HEK293 (cell line): ENCODE measurements around the gene GPRC5D.

Experiments used
- CTCF ChIA-PET: fragments of 350-600 bp; formaldehyde crosslinking; extraction: SDS; loops from one replicate; lab custom pipeline; 2021; ENCODE audit warnings: antibody characterized with exemption; lab: Yijun Ruan, JAX
- POLR2A ChIA-PET: fragments of 300-600 bp; formaldehyde crosslinking; extraction: SDS; loops from one replicate; lab custom pipeline; 2020; ENCODE audit warnings: antibody characterized with exemption, inconsistent platforms; lab: Yijun Ruan, JAX
- H3K27ac ChIP-seq: fragments of 200-500 bp; sonication (Bioruptor generic); 2 replicates; pipeline ENCODE4 v1.5.1; 2014; ENCODE audit warnings: low read depth, low read length, control low read depth, inconsistent platforms; ENCODE audit errors: extremely low read depth
- H3K36me3 ChIP-seq, 2 experiments: fragments of 200-500 bp in 1 of 2; sonication (Bioruptor generic) in 1 of 2; 1 replicate in 1 of 2; 2 replicates in 1 of 2; pipeline ENCODE4 v1.5.1; 2014 to 2017; ENCODE audit warnings: inconsistent platforms in 2 of 2, low read length in 2 of 2; ENCODE audit not compliant: control insufficient read depth in 2 of 2, insufficient read depth in 1 of 2
- H3K4me1 ChIP-seq: fragments of 200-500 bp; sonication (Bioruptor generic); 2 replicates; pipeline ENCODE4 v1.5.1; 2014; ENCODE audit warnings: mild to moderate bottlenecking, low read length, inconsistent platforms; ENCODE audit not compliant: control insufficient read depth, insufficient read depth
- H3K4me3 ChIP-seq: 2 replicates; pipeline ENCODE4 v1.5.1; 2011; ENCODE audit warnings: low read depth, mild to moderate bottlenecking, control low read depth, low read length, moderate library complexity
- H3K9me3 ChIP-seq: fragments of 200-500 bp; sonication (Bioruptor generic); 2 replicates; pipeline ENCODE4 v1.5.1; 2014; ENCODE audit warnings: low read depth, low read length, inconsistent platforms; ENCODE audit not compliant: control insufficient read depth, insufficient read depth
- BCL11A ChIP-seq: fragments of 450-650 bp; formaldehyde crosslinking; IDR thresholded peaks from 2 replicates; pipeline ENCODE4 v1.5.1; 2016; ENCODE audit warnings: low read depth, missing biosample characterization, missing genetic modification characterization
- RBAK ChIP-seq: fragments of 450-650 bp; formaldehyde crosslinking; IDR thresholded peaks from 2 replicates; pipeline ENCODE4 v1.5.1; 2016; ENCODE audit warnings: missing biosample characterization, missing genetic modification characterization
- REPIN1 ChIP-seq: fragments of 450-650 bp; formaldehyde crosslinking; IDR thresholded peaks from 2 replicates; pipeline ENCODE4 v1.5.1; 2017; ENCODE audit warnings: missing biosample characterization, missing genetic modification characterization, low read depth
- ZNF132 ChIP-seq: fragments of 450-650 bp; formaldehyde crosslinking; IDR thresholded peaks from 2 replicates; pipeline ENCODE4 v1.5.1; 2017; ENCODE audit warnings: missing biosample characterization, missing genetic modification characterization, borderline replicate concordance
- ZNF133 ChIP-seq: fragments of 450-650 bp; formaldehyde crosslinking; IDR thresholded peaks from 2 replicates; pipeline ENCODE4 v1.5.1; 2016; ENCODE audit warnings: missing biosample characterization, missing genetic modification characterization
- ZNF214 ChIP-seq: fragments of 450-650 bp; formaldehyde crosslinking; IDR thresholded peaks from 2 replicates; pipeline ENCODE4 v1.5.1; 2017; ENCODE audit warnings: missing biosample characterization, mild to moderate bottlenecking, missing genetic modification characterization, borderline replicate concordance
- ZNF23 ChIP-seq: fragments of 450-650 bp; formaldehyde crosslinking; IDR thresholded peaks from 2 replicates; pipeline ENCODE4 v1.5.1; 2016; ENCODE audit warnings: missing biosample characterization, missing genetic modification characterization, borderline replicate concordance
- ZNF248 ChIP-seq: fragments of 450-650 bp; formaldehyde crosslinking; IDR thresholded peaks from 2 replicates; pipeline ENCODE4 v1.5.1; 2017; ENCODE audit warnings: missing biosample characterization, missing genetic modification characterization
- ZNF335 ChIP-seq: fragments of 450-650 bp; formaldehyde crosslinking; conservative IDR thresholded peaks from 2 replicates; pipeline ENCODE4 v1.5.1; 2016; ENCODE audit warnings: missing biosample characterization, missing genetic modification characterization
- ZNF341 ChIP-seq: fragments of 450-650 bp; formaldehyde crosslinking; IDR thresholded peaks from 2 replicates; pipeline ENCODE4; 2016; ENCODE audit warnings: low read depth, missing biosample characterization, missing genetic modification characterization
- ZNF529 ChIP-seq: fragments of 450-650 bp; formaldehyde crosslinking; IDR thresholded peaks from 2 replicates; pipeline ENCODE4 v1.5.1; 2017; ENCODE audit warnings: missing genetic modification characterization, missing biosample characterization; ENCODE audit not compliant: insufficient replicate concordance
- ZNF585B ChIP-seq: fragments of 450-650 bp; formaldehyde crosslinking; IDR thresholded peaks from 2 replicates; pipeline ENCODE4 v1.5.1; 2016; ENCODE audit warnings: missing biosample characterization, missing genetic modification characterization
- ZNF596 ChIP-seq: fragments of 450-650 bp; IDR thresholded peaks from 2 replicates; pipeline ENCODE4 v1.5.0; 2018; ENCODE audit warnings: missing biosample characterization, mild to moderate bottlenecking, missing genetic modification characterization, moderate library complexity
- ZNF777 ChIP-seq: fragments of 450-650 bp; formaldehyde crosslinking; IDR thresholded peaks from 2 replicates; pipeline ENCODE4 v1.5.1; 2017; ENCODE audit warnings: missing biosample characterization, missing genetic modification characterization, borderline replicate concordance
- ZSCAN30 ChIP-seq: fragments of 450-650 bp; IDR thresholded peaks from 2 replicates; pipeline ENCODE4 v1.5.1; 2018; ENCODE audit warnings: missing biosample characterization, mild to moderate bottlenecking, missing genetic modification characterization, moderate library complexity
- TF ChIP-seq, protein P1 (sequence below): fragments of 450-650 bp; formaldehyde crosslinking; IDR thresholded peaks from 2 replicates; pipeline ENCODE4 v1.5.1; 2017; ENCODE audit warnings: missing biosample characterization, missing genetic modification characterization
- TF ChIP-seq, protein P2 (sequence below): fragments of 450-650 bp; formaldehyde crosslinking; optimal IDR thresholded peaks from 2 replicates; pipeline ENCODE3; 2016; ENCODE audit warnings: missing biosample characterization, mild to moderate bottlenecking, missing genetic modification characterization
- TF ChIP-seq, protein P3 (sequence below): fragments of 450-650 bp; formaldehyde crosslinking; IDR thresholded peaks from 2 replicates; pipeline ENCODE4 v1.5.1; 2017; ENCODE audit warnings: missing biosample characterization, missing genetic modification characterization
- TF ChIP-seq, protein P4 (sequence below): fragments of 450-650 bp; formaldehyde crosslinking; IDR thresholded peaks from 2 replicates; pipeline ENCODE4 v1.5.1; 2017; ENCODE audit warnings: missing biosample characterization, missing genetic modification characterization
- TF ChIP-seq, protein P5 (sequence below): fragments of 450-650 bp; formaldehyde crosslinking; IDR thresholded peaks from 2 replicates; pipeline ENCODE4 v1.5.1; 2016; ENCODE audit warnings: missing biosample characterization, missing genetic modification characterization

GPRC5D gene

DNA sequence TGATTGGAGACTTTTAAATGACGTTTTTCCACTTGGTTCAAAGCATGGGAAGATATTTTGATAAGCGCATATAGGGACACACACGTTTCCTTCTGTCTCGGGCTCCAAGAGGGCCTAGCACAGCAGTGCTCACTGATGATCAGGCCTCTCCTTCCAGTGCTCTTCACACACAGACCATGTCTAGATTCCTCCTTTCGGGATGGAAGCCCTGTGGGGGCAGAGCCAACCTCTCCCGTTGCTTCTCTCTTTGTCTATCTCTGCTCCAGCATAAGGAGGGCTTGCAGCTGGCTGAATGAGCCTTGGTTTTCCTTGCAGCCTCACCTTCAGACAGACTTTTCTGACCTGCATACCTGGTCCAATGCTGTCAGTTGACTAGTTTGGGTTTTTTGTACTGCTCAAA is 22.3 kb downstream of the GPRC5D start (continued):
- TF ChIP-seq, protein P1, sequence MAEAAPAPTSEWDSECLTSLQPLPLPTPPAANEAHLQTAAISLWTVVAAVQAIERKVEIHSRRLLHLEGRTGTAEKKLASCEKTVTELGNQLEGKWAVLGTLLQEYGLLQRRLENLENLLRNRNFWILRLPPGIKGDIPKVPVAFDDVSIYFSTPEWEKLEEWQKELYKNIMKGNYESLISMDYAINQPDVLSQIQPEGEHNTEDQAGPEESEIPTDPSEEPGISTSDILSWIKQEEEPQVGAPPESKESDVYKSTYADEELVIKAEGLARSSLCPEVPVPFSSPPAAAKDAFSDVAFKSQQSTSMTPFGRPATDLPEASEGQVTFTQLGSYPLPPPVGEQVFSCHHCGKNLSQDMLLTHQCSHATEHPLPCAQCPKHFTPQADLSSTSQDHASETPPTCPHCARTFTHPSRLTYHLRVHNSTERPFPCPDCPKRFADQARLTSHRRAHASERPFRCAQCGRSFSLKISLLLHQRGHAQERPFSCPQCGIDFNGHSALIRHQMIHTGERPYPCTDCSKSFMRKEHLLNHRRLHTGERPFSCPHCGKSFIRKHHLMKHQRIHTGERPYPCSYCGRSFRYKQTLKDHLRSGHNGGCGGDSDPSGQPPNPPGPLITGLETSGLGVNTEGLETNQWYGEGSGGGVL = no peak
- no peak for TF ChIP-seq ZNF335

DNA sequence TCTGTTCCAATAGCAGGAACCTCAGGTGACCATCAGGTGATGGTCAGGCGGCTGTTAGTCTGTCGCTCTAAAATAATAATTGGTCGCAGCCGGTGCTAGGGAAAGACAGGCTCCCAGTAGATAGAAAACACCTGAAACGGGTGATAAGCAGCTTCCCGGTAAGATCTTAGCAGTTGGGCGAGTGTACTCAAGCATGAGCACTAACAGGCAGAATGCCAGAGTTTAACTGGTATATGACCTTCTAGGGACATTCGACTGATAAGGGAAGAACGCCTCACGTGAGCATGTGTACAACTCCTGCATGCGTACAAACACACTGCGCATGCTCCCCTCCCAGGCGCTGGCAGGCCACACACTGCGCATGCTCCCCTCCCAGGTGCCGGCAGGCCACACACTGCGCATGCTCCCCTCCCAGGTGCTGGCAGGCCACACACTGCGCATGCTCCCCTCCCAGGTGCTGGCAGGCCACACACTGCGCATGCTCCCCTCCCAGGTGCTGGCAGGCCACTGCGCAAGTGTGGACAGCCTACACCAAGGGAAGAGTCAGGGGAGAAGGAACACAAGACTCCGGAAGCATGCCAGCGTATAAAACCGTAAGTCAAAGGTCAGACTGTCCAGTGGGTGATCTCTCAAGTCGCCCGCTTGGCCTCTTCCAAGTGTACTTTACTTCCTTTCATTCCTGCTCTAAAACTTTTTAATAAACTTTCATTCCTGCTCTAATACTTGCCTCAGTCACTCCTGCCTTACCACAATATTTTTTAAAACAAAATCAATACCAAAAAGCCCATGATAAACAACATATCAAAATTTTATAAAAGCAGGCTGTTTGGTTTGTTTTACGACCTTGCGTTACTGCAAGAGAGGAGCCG is 24.5 kb downstream of the GPRC5D start:
- no peaks in the 10 kb centered on the region for H3K4me1 ChIP-seq
- CTCF ChIA-PET = interaction anchor here (0.6 to 1.1 kb wide), 2 partner anchors 11 to 29 kb away, joined by 3 to 7 read pairs; no protein-coding TSS in a partner anchor
- H3K27ac ChIP-seq = no peak overlapping the region
- H3K9me3 ChIP-seq = no peaks in the 10 kb centered on the region
- no peaks in the 10 kb centered on the region; a peak in 1 of 3 replicates for H3K36me3 ChIP-seq
- TF ChIP-seq ZNF341 = no peak
- TF ChIP-seq ZNF596 (tag by site-specific recombination) = no peak
- TF ChIP-seq ZNF132 (tag by site-specific recombination) = no peak
- TF ChIP-seq, protein P2, sequence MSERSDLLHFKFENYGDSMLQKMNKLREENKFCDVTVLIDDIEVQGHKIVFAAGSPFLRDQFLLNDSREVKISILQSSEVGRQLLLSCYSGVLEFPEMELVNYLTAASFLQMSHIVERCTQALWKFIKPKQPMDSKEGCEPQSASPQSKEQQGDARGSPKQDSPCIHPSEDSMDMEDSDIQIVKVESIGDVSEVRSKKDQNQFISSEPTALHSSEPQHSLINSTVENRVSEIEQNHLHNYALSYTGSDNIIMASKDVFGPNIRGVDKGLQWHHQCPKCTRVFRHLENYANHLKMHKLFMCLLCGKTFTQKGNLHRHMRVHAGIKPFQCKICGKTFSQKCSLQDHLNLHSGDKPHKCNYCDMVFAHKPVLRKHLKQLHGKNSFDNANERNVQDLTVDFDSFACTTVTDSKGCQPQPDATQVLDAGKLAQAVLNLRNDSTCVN (tag by site-specific recombination) = no peak
- no peak for TF ChIP-seq ZNF214 (tag by site-specific recombination)
- no peak for TF ChIP-seq ZNF585B (tag by site-specific recombination)
- no peak for TF ChIP-seq ZSCAN30 (tag by site-specific recombination)
- TF ChIP-seq ZNF133 (tag by site-specific recombination) = no peak
- no peak for TF ChIP-seq ZNF23 (tag by site-specific recombination)
- TF ChIP-seq, protein P3, sequence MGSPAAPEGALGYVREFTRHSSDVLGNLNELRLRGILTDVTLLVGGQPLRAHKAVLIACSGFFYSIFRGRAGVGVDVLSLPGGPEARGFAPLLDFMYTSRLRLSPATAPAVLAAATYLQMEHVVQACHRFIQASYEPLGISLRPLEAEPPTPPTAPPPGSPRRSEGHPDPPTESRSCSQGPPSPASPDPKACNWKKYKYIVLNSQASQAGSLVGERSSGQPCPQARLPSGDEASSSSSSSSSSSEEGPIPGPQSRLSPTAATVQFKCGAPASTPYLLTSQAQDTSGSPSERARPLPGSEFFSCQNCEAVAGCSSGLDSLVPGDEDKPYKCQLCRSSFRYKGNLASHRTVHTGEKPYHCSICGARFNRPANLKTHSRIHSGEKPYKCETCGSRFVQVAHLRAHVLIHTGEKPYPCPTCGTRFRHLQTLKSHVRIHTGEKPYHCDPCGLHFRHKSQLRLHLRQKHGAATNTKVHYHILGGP (tag by site-specific recombination) = no peak
- no peak for TF ChIP-seq ZNF529 (tag by site-specific recombination)
- TF ChIP-seq, protein P4, sequence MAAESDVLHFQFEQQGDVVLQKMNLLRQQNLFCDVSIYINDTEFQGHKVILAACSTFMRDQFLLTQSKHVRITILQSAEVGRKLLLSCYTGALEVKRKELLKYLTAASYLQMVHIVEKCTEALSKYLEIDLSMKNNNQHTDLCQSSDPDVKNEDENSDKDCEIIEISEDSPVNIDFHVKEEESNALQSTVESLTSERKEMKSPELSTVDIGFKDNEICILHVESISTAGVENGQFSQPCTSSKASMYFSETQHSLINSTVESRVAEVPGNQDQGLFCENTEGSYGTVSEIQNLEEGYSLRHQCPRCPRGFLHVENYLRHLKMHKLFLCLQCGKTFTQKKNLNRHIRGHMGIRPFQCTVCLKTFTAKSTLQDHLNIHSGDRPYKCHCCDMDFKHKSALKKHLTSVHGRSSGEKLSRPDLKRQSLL = no peak
- no peak for TF ChIP-seq REPIN1 (tag by site-specific recombination)
- no peak for TF ChIP-seq ZNF777 (tag by site-specific recombination)
- no peak for TF ChIP-seq RBAK (tag by site-specific recombination)
- TF ChIP-seq, protein P5, sequence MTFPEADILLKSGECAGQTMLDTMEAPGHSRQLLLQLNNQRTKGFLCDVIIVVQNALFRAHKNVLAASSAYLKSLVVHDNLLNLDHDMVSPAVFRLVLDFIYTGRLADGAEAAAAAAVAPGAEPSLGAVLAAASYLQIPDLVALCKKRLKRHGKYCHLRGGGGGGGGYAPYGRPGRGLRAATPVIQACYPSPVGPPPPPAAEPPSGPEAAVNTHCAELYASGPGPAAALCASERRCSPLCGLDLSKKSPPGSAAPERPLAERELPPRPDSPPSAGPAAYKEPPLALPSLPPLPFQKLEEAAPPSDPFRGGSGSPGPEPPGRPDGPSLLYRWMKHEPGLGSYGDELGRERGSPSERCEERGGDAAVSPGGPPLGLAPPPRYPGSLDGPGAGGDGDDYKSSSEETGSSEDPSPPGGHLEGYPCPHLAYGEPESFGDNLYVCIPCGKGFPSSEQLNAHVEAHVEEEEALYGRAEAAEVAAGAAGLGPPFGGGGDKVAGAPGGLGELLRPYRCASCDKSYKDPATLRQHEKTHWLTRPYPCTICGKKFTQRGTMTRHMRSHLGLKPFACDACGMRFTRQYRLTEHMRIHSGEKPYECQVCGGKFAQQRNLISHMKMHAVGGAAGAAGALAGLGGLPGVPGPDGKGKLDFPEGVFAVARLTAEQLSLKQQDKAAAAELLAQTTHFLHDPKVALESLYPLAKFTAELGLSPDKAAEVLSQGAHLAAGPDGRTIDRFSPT (tag by site-specific recombination) = no peak
- TF ChIP-seq BCL11A (tag by site-specific recombination) = no peak
- no peak for TF ChIP-seq ZNF248 (tag by site-specific recombination)
- TF ChIP-seq, all 188 proteins: peak for 0
- POLR2A ChIA-PET = no interaction called here
- H3K4me3 ChIP-seq = no peak overlapping the region
